AG04449 (cell line): ENCODE results near the gene MAST4.

ENCODE experiments used
- CTCF ChIA-PET: fragments of 350-600 bp; formaldehyde crosslinking; extraction: SDS; loops from one replicate; lab custom pipeline; 2021; ENCODE audit warnings: antibody characterized with exemption; lab: Yijun Ruan, JAX
- POLR2A ChIA-PET: fragments of 400-600, 350-600 bp; formaldehyde crosslinking; extraction: SDS; loops from one replicate; lab custom pipeline; 2020; ENCODE audit warnings: antibody characterized with exemption, inconsistent platforms; lab: Yijun Ruan, JAX
- DNase-seq: peaks from one replicate; pipeline ENCODE4 v3.0.0-alpha.2; 2010; ENCODE audit warnings: low read depth, low spot score
- H3K4me3 ChIP-seq: 2 replicates; pipeline ENCODE4 v1.5.1; 2011; ENCODE audit warnings: low read depth, mild to moderate bottlenecking, control low read depth, low read length
- CTCF ChIP-seq: IDR thresholded peaks from one replicate; pipeline ENCODE4 v1.5.1; 2011; ENCODE audit warnings: mild to moderate bottlenecking, moderate library complexity, low read length, control low read depth, inconsistent platforms; ENCODE audit not compliant: insufficient read depth; ENCODE audit errors: missing control alignments

The MAST4 gene

GRCh38 chr5:67205981-67206380 is 609.8 kb downstream of the MAST4 start:
- ChIA-PET POLR2A (no interaction called here), CTCF (interaction anchor here (0.8 to 9.4 kb wide), 4 partner anchors 44 to 900 kb away, joined by 3 to 183 read pairs (median 20); no protein-coding TSS in a partner anchor)
- no peak for DNase-seq
- TF ChIP-seq CTCF, result no peak
- no peak overlapping the region for H3K4me3 ChIP-seq

GRCh38 chr5:67206461-67206860 is 610.3 kb downstream of the MAST4 start:
- no peak for TF ChIP-seq CTCF
- DNase-seq, result no peak
- ChIA-PET POLR2A (no interaction called here), CTCF (interaction anchor here (0.8 to 9.4 kb wide), 5 partner anchors 28 to 900 kb away, joined by 3 to 183 read pairs (median 7); no protein-coding TSS in a partner anchor)
- no peak overlapping the region for H3K4me3 ChIP-seq

GRCh38 chr5:67206929-67207328 is 610.7 kb downstream of the MAST4 start:
- CTCF ChIA-PET, result interaction anchor here (1.2 to 9.4 kb wide), 6 partner anchors 28 to 901 kb away, joined by 3 to 183 read pairs (median 5); no protein-coding TSS in a partner anchor
- no peak for TF ChIP-seq CTCF
- POLR2A ChIA-PET, result no interaction called here
- DNase-seq, result no peak
- no peak overlapping the region for H3K4me3 ChIP-seq

- TF ChIP-seq CTCF, result no peak
- no peak for DNase-seq
- ChIA-PET CTCF (interaction anchor here (0.6 to 9.4 kb wide), 26 partner anchors 8 to 1044 kb away, joined by 3 to 183 read pairs (median 3); partner anchors contain the start of gene CD180), POLR2A (no interaction called here)
- H3K4me3 ChIP-seq, result no peak overlapping the region
Measured at GRCh38 chr5:67208403-67208802, 612.2 kb downstream of the MAST4 start.

GRCh38 chr5:67209141-67209771 is 613.1 kb downstream of the MAST4 start:
- POLR2A ChIA-PET, result no interaction called here

More at GRCh38 chr5:67209141-67209771, 613.1 kb downstream of the MAST4 start:
- DNase-seq, result no peak
- TF ChIP-seq CTCF, result peak; percentile 50
- H3K4me3 ChIP-seq, result no peak overlapping the region
- CTCF ChIA-PET, result interaction anchor here (0.6 to 9.4 kb wide), 25 partner anchors 9 to 1044 kb away, joined by 3 to 183 read pairs (median 4); partner anchors contain the start of gene CD180
